GM12878 (cell line): ENCODE data around the gene ITGB5. TPM values are rescaled to one million over a fixed set of nuclear protein-coding genes. Genes with fewer than 3 reads are reported as not detected.

Experiments
- ATAC-seq: fragments of 200-7000 bp; cut with Tn5 transposase; 3 replicates; pipeline ENCODE4 v1.9.1; 2020; ENCODE audit warnings: mild to moderate bottlenecking, moderate library complexity
- BruUV-seq: library from RNA; stranded (reverse); fragments of 400-500 nt; replicated peaks from 2 replicates; lab custom pipeline; 2021; lab: Mats Ljungman, UMichigan
- CTCF ChIA-PET: fragments of 300-600 bp; sonication (Branson Sonifier 250); formaldehyde crosslinking; extraction: SDS; loops from one replicate; lab custom pipeline; 2021; ENCODE audit warnings: inconsistent platforms; lab: Yijun Ruan, JAX
- POLR2A ChIA-PET: fragments of 350-600 bp; formaldehyde crosslinking; extraction: SDS; loops from one replicate; lab custom pipeline; 2021; ENCODE audit warnings: inconsistent platforms; lab: Charles Lee
- RAD21 ChIA-PET: fragments of 300-600 bp; sonication (Branson Sonifier 250); formaldehyde crosslinking; loops from one replicate; lab custom pipeline; 2023; ENCODE audit warnings: antibody characterized with exemption; ENCODE audit not compliant: unreplicated experiment; lab: Charles Lee
- SMC1A ChIA-PET: fragments of 300-600 bp; sonication (Branson Sonifier 250); formaldehyde crosslinking; loops from one replicate; lab custom pipeline; 2023; ENCODE audit not compliant: unreplicated experiment, uncharacterized antibody; lab: Charles Lee
- DNase-seq: peaks from one replicate; pipeline ENCODE4 v3.0.0-alpha.2; 2011; ENCODE audit warnings: low read depth, low spot score
- FAIRE-seq: peaks from 3 replicates; lab custom pipeline; 2011; peaks lifted over from hg19 to GRCh38; lab: Jason Lieb, UNC
- H2AFZ ChIP-seq: 2 replicates; pipeline ENCODE4 v1.6.0; 2011; ENCODE audit warnings: low read depth, low read length, control low read depth; ENCODE audit not compliant: control insufficient read depth
- H3K27ac ChIP-seq: 2 replicates; pipeline ENCODE4 v1.5.1; 2011; ENCODE audit warnings: control low read depth; ENCODE audit not compliant: control insufficient read depth, insufficient read depth
- H3K27me3 ChIP-seq, 2 experiments: replicated peaks in 1 of 2; 2 replicates each; pipeline versions ENCODE4 v1.6.0 to v1.6.1; 2011; ENCODE audit warnings: low read length in 1 of 2; ENCODE audit not compliant: control insufficient read depth in 2 of 2, insufficient read depth in 2 of 2
- H3K36me3 ChIP-seq, 2 experiments: 2 replicates each; pipeline ENCODE4 v1.5.1; 2011; ENCODE audit warnings: low read length in 1 of 2; ENCODE audit not compliant: control insufficient read depth in 2 of 2, insufficient read depth in 2 of 2
- H3K4me1 ChIP-seq: 2 replicates; pipeline ENCODE4 v1.6.1; 2011; ENCODE audit warnings: mild to moderate bottlenecking, low read length, moderate library complexity, mixed read lengths; ENCODE audit not compliant: control insufficient read depth, insufficient read depth
- H3K4me2 ChIP-seq: 2 replicates; pipeline ENCODE4 v1.6.0; 2011; ENCODE audit warnings: control low read depth; ENCODE audit not compliant: control insufficient read depth, insufficient read depth
- H3K4me3 ChIP-seq: fragments of 200-600 bp; sonication (generic); 2 replicates; pipeline ENCODE4 v1.5.1; 2016
- H3K79me2 ChIP-seq: 2 replicates; pipeline ENCODE4 v1.6.0; 2011; ENCODE audit warnings: low read length; ENCODE audit not compliant: control insufficient read depth, insufficient read depth
- H3K9ac ChIP-seq: 2 replicates; pipeline ENCODE4 v1.8.0; 2011; ENCODE audit warnings: low read length, control low read depth, mixed read lengths; ENCODE audit not compliant: control insufficient read depth, insufficient read depth
- H3K9me3 ChIP-seq: replicated peaks from 3 replicates; pipeline ENCODE4 v1.5.1; 2011; ENCODE audit warnings: mild to moderate bottlenecking, low read length; ENCODE audit not compliant: control insufficient read depth, insufficient read depth
- H4K20me1 ChIP-seq: 2 replicates; pipeline ENCODE4 v1.6.0; 2011; ENCODE audit not compliant: control insufficient read depth, insufficient read depth
- ATF7 ChIP-seq: fragments of 450-650 bp; IDR thresholded peaks from 2 replicates; pipeline ENCODE4 v1.6.1; 2016; ENCODE audit warnings: low read depth, mild to moderate bottlenecking
- BCL3 ChIP-seq: IDR thresholded peaks from 2 replicates; pipeline ENCODE4 v1.6.1; 2011; ENCODE audit warnings: borderline replicate concordance, low read depth, mild to moderate bottlenecking, moderate library complexity, low read length; ENCODE audit not compliant: insufficient read depth, poor library complexity, severe bottlenecking
- CHD1 ChIP-seq: IDR thresholded peaks from 2 replicates; pipeline ENCODE4 v1.6.1; 2012; ENCODE audit warnings: low read depth, low read length, improper control_type of control experiment
- DPF2 ChIP-seq: fragments of 450-650 bp; IDR thresholded peaks from 2 replicates; pipeline ENCODE4 v1.6.1; 2017; ENCODE audit warnings: mild to moderate bottlenecking
- ELK1 ChIP-seq: IDR thresholded peaks from 2 replicates; pipeline ENCODE4 v1.6.1; 2012; ENCODE audit warnings: low read depth, low read length, improper control_type of control experiment
- HCFC1 ChIP-seq: fragments of 150-350 bp; IDR thresholded peaks from 2 replicates; pipeline ENCODE4 v1.6.1; 2014; ENCODE audit warnings: low read length
- MTA2 ChIP-seq: fragments of 450-650 bp; IDR thresholded peaks from 2 replicates; pipeline ENCODE4 v1.6.1; 2016; ENCODE audit warnings: low read depth, mild to moderate bottlenecking, moderate library complexity
- MXI1 ChIP-seq: fragments of 150-350 bp; IDR thresholded peaks from 2 replicates; pipeline ENCODE4 v1.6.1; 2011; ENCODE audit warnings: low read depth, mild to moderate bottlenecking, inconsistent platforms, low read length, improper control_type of control experiment
- NFXL1 ChIP-seq: fragments of 450-650 bp; IDR thresholded peaks from 2 replicates; pipeline ENCODE4 v1.6.1; 2017; ENCODE audit warnings: antibody characterized with exemption, mild to moderate bottlenecking, borderline replicate concordance
- NR2C1 ChIP-seq: fragments of 450-650 bp; IDR thresholded peaks from 2 replicates; pipeline ENCODE4 v1.6.1; 2017; ENCODE audit warnings: antibody characterized with exemption, mild to moderate bottlenecking, moderate library complexity
- RB1 ChIP-seq: fragments of 450-650 bp; formaldehyde crosslinking; IDR thresholded peaks from 2 replicates; pipeline ENCODE4 v1.6.1; 2017; ENCODE audit warnings: mild to moderate bottlenecking, borderline replicate concordance
- RFX5 ChIP-seq: IDR thresholded peaks from 2 replicates; pipeline ENCODE4 v1.6.1; 2011; ENCODE audit warnings: low read depth, low read length, improper control_type of control experiment
- SMAD1 ChIP-seq: fragments of 450-650 bp; IDR thresholded peaks from 2 replicates; pipeline ENCODE4 v1.6.1; 2018; ENCODE audit warnings: mild to moderate bottlenecking, low read depth; ENCODE audit not compliant: partially characterized antibody
- TBL1XR1 ChIP-seq: IDR thresholded peaks from 2 replicates; pipeline ENCODE4 v1.6.1; 2012; ENCODE audit warnings: low read depth, low read length, improper control_type of control experiment
- TCF12 ChIP-seq: IDR thresholded peaks from 2 replicates; pipeline ENCODE4 v1.6.1; 2011; ENCODE audit warnings: low read depth, mild to moderate bottlenecking, low read length
- ZNF687 ChIP-seq: fragments of 450-650 bp; IDR thresholded peaks from 2 replicates; pipeline ENCODE4 v1.6.1; 2017; ENCODE audit warnings: mild to moderate bottlenecking, moderate library complexity
- ZZZ3 ChIP-seq: IDR thresholded peaks from 2 replicates; pipeline ENCODE4 v1.6.1; 2011; ENCODE audit warnings: low read depth; ENCODE audit not compliant: control insufficient read depth, insufficient read length
- WGBS: methylation state at CpG from one replicate; pipeline ENCODE4 v1.1.6; 2016; ENCODE audit warnings: low lambda C conversion rate; ENCODE audit not compliant: insufficient replicate concordance, insufficient coverage; ENCODE audit errors: missing lambda C conversion rate; 5-methylcytosine and 5-hydroxymethylcytosine counted together
- in situ Hi-C: fragments of 300-500 bp; cut with MboI; formaldehyde crosslinking; loops from 9 replicates; pipeline ENCODE4 v1.14.3; 2018; ENCODE audit warnings: mixed read lengths
- intact Hi-C: fragments of 100-400 bp; cut with micrococcal nuclease; formaldehyde crosslinking; loops from one replicate; pipeline ENCODE4 v1.14.2; 2022; ENCODE audit not compliant: unreplicated experiment
- polyA plus RNA-seq, 11 experiments: library from polyadenylated mRNA; depleted of rRNA in 4 of 11; unstranded in 6 of 11; stranded (reverse) in 5 of 11; fragments of >200 nt; fragmentation: Nextera tagmentation in 4 of 11; fragmentation: Illumina TruSeq in 1 of 11; extraction: Ambion mirVana in 4 of 11; extraction: Trizol in 1 of 11; gene quantifications; 1 replicate in 1 of 11; 2 replicates in 10 of 11; pipeline versions ENCODE4 v1.2.1 to v1.2.3, GENCODE V29; 2011 to 2016; ENCODE audit warnings: inconsistent platforms in 2 of 11, missing spikeins in 2 of 11, low read depth in 1 of 11
- total RNA-seq, 4 experiments: library from RNA; depleted of rRNA in 3 of 4; stranded (reverse); fragments of >200 nt in 3 of 4; fragmentation: Illumina TruSeq in 1 of 4; extraction: Trizol in 1 of 4; gene quantifications; 2 replicates each; pipeline versions ENCODE4 v1.2.1 to v1.2.3, GENCODE V29; 2013 to 2021

Gene ITGB5
- total and polyA plus RNA-seq, 10 of the 15 experiments (the other 5 are each of a cell fraction or from before 2014, with no cell fraction given): 0.05 to 10.0 (median 0.83) TPM; not detected in 2

- TF ChIP-seq ELK1 (no peak), TCF12 (no peak), ATF7 (no peak), ZZZ3 (no peak)
Observed at GRCh38 chr3:124893526-124893925, 6.4 kb upstream of the ITGB5 start (continued).

- no peak for FAIRE-seq
- in situ Hi-C loops: no loop called here
- no peak for TF ChIP-seq MXI1
- TF ChIP-seq SMAD1: no peak
- no peak for TF ChIP-seq NR2C1
- TF ChIP-seq TBL1XR1: no peak
- no peak for TF ChIP-seq NFXL1
- no peak for TF ChIP-seq HCFC1
- TF ChIP-seq RB1: no peak
- no peak for TF ChIP-seq MTA2
- no peak for TF ChIP-seq ZNF687
- no peak for TF ChIP-seq CHD1
- TF ChIP-seq BCL3: no peak
- TF ChIP-seq RFX5: no peak
- no peak for TF ChIP-seq DPF2
Observed at GRCh38 chr3:124890573-124891190, 3.5 kb upstream of the ITGB5 start.

More at GRCh38 chr3:124890573-124891190, 3.5 kb upstream of the ITGB5 start:
- no peaks in the 10 kb centered on the region for H3K36me3 ChIP-seq
- H2AFZ ChIP-seq: no peak overlapping the region
- ChIA-PET CTCF (interaction anchor here (0.9 to 4.3 kb wide), 8 partner anchors 9 to 172 kb away, joined by 3 to 25 read pairs (median 4); no protein-coding TSS in a partner anchor), SMC1A (interaction anchor here (0.9 to 2.3 kb wide), 7 partner anchors 9 to 129 kb away, joined by 3 to 9 read pairs (median 3); no protein-coding TSS in a partner anchor), POLR2A (interaction anchor here (0.6 to 2.0 kb wide), 2 partner anchors 13 to 14 kb away, joined by 4 to 10 read pairs; no protein-coding TSS in a partner anchor), RAD21 (interaction anchor here (1.2 to 1.6 kb wide), 4 partner anchors 11 to 129 kb away, joined by 3 to 8 read pairs (median 5); no protein-coding TSS in a partner anchor)
- no TSS peak for BruUV-seq
- H4K20me1 ChIP-seq: no peaks in the 10 kb centered on the region
- no peak overlapping the region for H3K27ac ChIP-seq
- H3K27me3 ChIP-seq: peaks cover 0 to 4% of the 10 kb centered on the region in 2 experiments; a peak in 3 of 4 replicates
- intact Hi-C loops: no loop called here
- ATAC-seq (no peak), DNase-seq (no peak)
- H3K9me3 ChIP-seq: no peaks in the 10 kb centered on the region
- no peak overlapping the region for H3K4me3 ChIP-seq
- H3K79me2 ChIP-seq: no peaks in the 10 kb centered on the region
- H3K4me2 ChIP-seq: no peak overlapping the region
- no peak overlapping the region for H3K9ac ChIP-seq
- 71% methylated on average over 5 of the region's 5 CpGs for WGBS
- H3K4me1 ChIP-seq: no peaks in the 10 kb centered on the region; the same call in 1 of the 2 replicates
